Progenitor cell of endocrine pancreas (in vitro differentiated cells): ENCODE results near the gene VSIG1. TPM values are rescaled to one million over a fixed set of nuclear protein-coding genes. Genes with fewer than 3 reads are reported as not detected.

Experiments used
- DNase-seq: peaks from one replicate; pipeline ENCODE4 v3.0.0; 2021; ENCODE audit warnings: low spot score; ENCODE audit not compliant: unreplicated experiment
- H3K27ac Mint-ChIP-seq: 2 replicates; pipeline ENCODE4 v1.8.0; 2021; ENCODE audit warnings: mild to moderate bottlenecking, moderate library complexity, mixed read lengths
- H3K27me3 Mint-ChIP-seq: 2 replicates; pipeline ENCODE4 v1.8.0; 2021; ENCODE audit warnings: mixed read lengths
- H3K36me3 Mint-ChIP-seq: 2 replicates; pipeline ENCODE4 v1.8.0; 2022; ENCODE audit warnings: mixed read lengths; ENCODE audit not compliant: insufficient read depth
- H3K4me1 Mint-ChIP-seq: 2 replicates; pipeline ENCODE4 v1.8.0; 2021; ENCODE audit warnings: low read depth, mixed read lengths
- H3K4me3 Mint-ChIP-seq: 2 replicates; pipeline ENCODE4 v1.8.0; 2021; ENCODE audit warnings: low read depth, mild to moderate bottlenecking, moderate library complexity, mixed read lengths
- H3K9me3 Mint-ChIP-seq: 2 replicates; pipeline ENCODE4 v1.8.0; 2021; ENCODE audit warnings: low read depth, mixed read lengths
- CTCF ChIP-seq: fragments of 200-600 bp; sonication (generic); IDR thresholded peaks from one replicate; pipeline ENCODE4 v1.5.0; 2021; ENCODE audit warnings: antibody characterized with exemption, mild to moderate bottlenecking; ENCODE audit not compliant: unreplicated experiment
- long read RNA-seq: library from polyadenylated mRNA; unstranded; transcript quantifications from one replicate; pipeline ENCODE4 v2.0.0, GENCODE V29; 2020
- total RNA-seq: library from RNA; stranded (reverse); gene quantifications from 2 replicates; pipeline ENCODE4 v1.2.1, GENCODE V29; 2021

VSIG1 gene
- 67.9 and 85.3 TPM in 2 replicates for total RNA-seq
- long read RNA-seq, transcript VSIG1-201 (7 exons, 2,997 nt), result major isoform, 15 of 115 reads
- long read RNA-seq, partial matches to known transcripts, result 9 of 115 reads
- long read RNA-seq, other reads (novel, unspliced or antisense), result 88 of 115 reads

GRCh38 chrX:108044554-108045256 lies at the start of gene VSIG1:
VSIG1 (plus strand) TSS chrX:108045065; CDS start chrX:108045131, 66 bp downstream.
- H3K36me3 Mint-ChIP-seq, result no peaks in the 10 kb centered on the region

GRCh38 chrX:107996124-107996523 lies 48.7 kb upstream of the VSIG1 start:
- Mint-ChIP-seq H3K36me3 (no peaks in the 10 kb centered on the region), H3K4me1 (no peaks in the 10 kb centered on the region), H3K4me3 (no peak overlapping the region), H3K27me3 (no peaks in the 10 kb centered on the region), H3K9me3 (peaks cover 16% of the 10 kb centered on the region), H3K27ac (no peak overlapping the region)
- no peak for DNase-seq
- no peak for TF ChIP-seq CTCF

More at GRCh38 chrX:108044554-108045256, at the start of gene VSIG1:
- H3K4me1 Mint-ChIP-seq, result peaks cover 31% of the 10 kb centered on the region
- no peak for TF ChIP-seq CTCF
- no peaks in the 10 kb centered on the region for H3K9me3 Mint-ChIP-seq
- no peaks in the 10 kb centered on the region for H3K27me3 Mint-ChIP-seq
- H3K4me3 Mint-ChIP-seq, result peak within 1 kb of the TSS; percentile 74
- H3K27ac Mint-ChIP-seq, result peak within 1 kb of the TSS; percentile 90
- peak; percentile 17 for DNase-seq

GRCh38 chrX:108000751-108001150 lies 44.1 kb upstream of the VSIG1 start:
- Mint-ChIP-seq H3K9me3 (peaks cover 22% of the 10 kb centered on the region), H3K27me3 (no peaks in the 10 kb centered on the region), H3K4me3 (no peak overlapping the region), H3K27ac (no peak overlapping the region), H3K36me3 (no peaks in the 10 kb centered on the region), H3K4me1 (no peaks in the 10 kb centered on the region)
- no peak for TF ChIP-seq CTCF
- no peak for DNase-seq

- TF ChIP-seq CTCF, result peak; percentile 53
- DNase-seq, result no peak
Measured at GRCh38 chrX:108001218-108001814, 43.5 kb upstream of the VSIG1 start.

GRCh38 chrX:108018656-108019381 lies 26.0 kb upstream of the VSIG1 start:
- H3K4me1 Mint-ChIP-seq, result peaks cover 4% of the 10 kb centered on the region
- no peaks in the 10 kb centered on the region for H3K27me3 Mint-ChIP-seq
- TF ChIP-seq CTCF, result no peak
- no peak overlapping the region for H3K4me3 Mint-ChIP-seq
- peaks cover 7% of the 10 kb centered on the region for H3K9me3 Mint-ChIP-seq
- DNase-seq, result no peak
- no peak overlapping the region for H3K27ac Mint-ChIP-seq
- no peaks in the 10 kb centered on the region for H3K36me3 Mint-ChIP-seq

More at GRCh38 chrX:108001218-108001814, 43.5 kb upstream of the VSIG1 start:
- H3K36me3 Mint-ChIP-seq, result no peaks in the 10 kb centered on the region
- no peaks in the 10 kb centered on the region for H3K27me3 Mint-ChIP-seq
- no peak overlapping the region for H3K27ac Mint-ChIP-seq
- H3K4me1 Mint-ChIP-seq, result no peaks in the 10 kb centered on the region
- H3K9me3 Mint-ChIP-seq, result peaks cover 22% of the 10 kb centered on the region
- H3K4me3 Mint-ChIP-seq, result no peak overlapping the region
